ENCODE measurements around the gene C3orf18. TPM values are rescaled to one million over a fixed set of nuclear protein-coding genes. Genes with fewer than 3 reads are reported as not detected.

C3orf18 gene
- total RNA-seq, 5 donors from 2014 or later (not counting 1 experiment from before 2014, with no cell fraction given), result 15.3 to 24.7 (median 19.5) TPM

- Histone ChIP-seq H3K4me3 (ENCODE audit: control insufficient read depth in 1 of 2, extremely low read depth in 1 of 2, low read length in 1 of 2) (peak overlapping the region in 1 of 2 donors; percentile 93), H3K4me1 (ENCODE audit: control insufficient read depth in 1 of 2, extremely low read depth in 1 of 2, insufficient read depth in 2 of 2, low read length in 2 of 2) (peaks cover 75 to 100% of the 10 kb centered on the region in 2 experiments), H3K36me3 (ENCODE audit: control insufficient read depth in 2 of 2, extremely low read depth in 1 of 2, insufficient read depth in 1 of 2, low read length in 1 of 2) (peaks cover 3 to 74% of the 10 kb centered on the region in 2 donors), H3K27me3 (replicated peaks in 1 of 2; ENCODE audit: control insufficient read depth in 2 of 2, extremely low read depth in 1 of 2, insufficient read depth in 2 of 2, low read length in 1 of 2) (no peaks in the 10 kb centered on the region), H3K9me3 (no peaks in the 10 kb centered on the region), H3K27ac (ENCODE audit: low read length) (peak overlapping the region; percentile 76)
- WGBS (ENCODE audit: insufficient coverage), result 63% methylated on average over 10 of the region's 14 CpGs
- H3K27me3 Mint-ChIP-seq, result no peaks in the 10 kb centered on the region
- ChIA-PET CTCF (no interaction called here), POLR2A (no interaction called here)
- H3K36me3 Mint-ChIP-seq, result peaks cover 60% of the 10 kb centered on the region
- ATAC-seq (replicated peaks in 1 of 4), result no peak
- no peak for DNase-seq
- peak overlapping the region; percentile 99 to 100 for H3K27ac Mint-ChIP-seq
- no peaks in the 10 kb centered on the region for H3K9me3 Mint-ChIP-seq
- peaks cover 97 to 100% (median 99%) of the 10 kb centered on the region in 3 donors for H3K4me1 Mint-ChIP-seq
- H3K4me3 Mint-ChIP-seq, result peak overlapping the region; percentile 80 to 96 (median 93)
Measured at GRCh38 chr3:50604628-50605588, 37.4 kb upstream of the C3orf18 start.

GRCh38 chr3:50604110-50604621 lies 36.6 kb upstream of the C3orf18 start:
- Histone ChIP-seq H3K4me1 (ENCODE audit: control insufficient read depth in 1 of 2, extremely low read depth in 1 of 2, insufficient read depth in 2 of 2, low read length in 2 of 2) (peaks cover 75 to 100% of the 10 kb centered on the region in 2 experiments), H3K27ac (ENCODE audit: low read length) (peak overlapping the region; percentile 76), H3K4me3 (ENCODE audit: control insufficient read depth in 1 of 2, extremely low read depth in 1 of 2, low read length in 1 of 2) (no peak overlapping the region), H3K9me3 (no peaks in the 10 kb centered on the region), H3K27me3 (replicated peaks in 1 of 2; ENCODE audit: control insufficient read depth in 2 of 2, extremely low read depth in 1 of 2, insufficient read depth in 2 of 2, low read length in 1 of 2) (no peaks in the 10 kb centered on the region), H3K36me3 (ENCODE audit: control insufficient read depth in 2 of 2, extremely low read depth in 1 of 2, insufficient read depth in 1 of 2, low read length in 1 of 2) (peaks cover 3 to 66% of the 10 kb centered on the region in 2 donors)
- Mint-ChIP-seq H3K27me3 (no peaks in the 10 kb centered on the region), H3K27ac (peak overlapping the region; percentile 99 to 100), H3K4me3 (peak overlapping the region in 2 of 3 donors; percentile 49 to 93), H3K4me1 (peaks cover 99% of the 10 kb centered on the region in 3 donors), H3K36me3 (peaks cover 53% of the 10 kb centered on the region), H3K9me3 (no peaks in the 10 kb centered on the region)
- POLR2A ChIA-PET, result no interaction called here
- 83% methylated on average over 2 of the region's 5 CpGs for WGBS (ENCODE audit: insufficient coverage)
- CTCF ChIA-PET, result no interaction called here
- ATAC-seq (replicated peaks in 1 of 4), result no peak
- DNase-seq, result no peak

GRCh38 chr3:50603261-50604109 lies 35.9 kb upstream of the C3orf18 start:
- peaks cover 3 to 59% of the 10 kb centered on the region in 2 donors for H3K36me3 ChIP-seq (ENCODE audit: control insufficient read depth in 2 of 2, extremely low read depth in 1 of 2, insufficient read depth in 1 of 2, low read length in 1 of 2)
- H3K27me3 ChIP-seq (replicated peaks in 1 of 2; ENCODE audit: control insufficient read depth in 2 of 2, extremely low read depth in 1 of 2, insufficient read depth in 2 of 2, low read length in 1 of 2), result no peaks in the 10 kb centered on the region
- DNase-seq (no peak), ATAC-seq (replicated peaks in 1 of 4) (no peak)
- H3K27ac ChIP-seq (ENCODE audit: low read length), result peak overlapping the region; percentile 76
- WGBS (ENCODE audit: insufficient coverage), result 60% methylated on average over 2 of the region's 4 CpGs
- H3K4me3 Mint-ChIP-seq, result peak overlapping the region in 2 of 3 donors; percentile 49 to 93
- H3K9me3 Mint-ChIP-seq, result no peaks in the 10 kb centered on the region
- H3K4me3 ChIP-seq (ENCODE audit: control insufficient read depth in 1 of 2, extremely low read depth in 1 of 2, low read length in 1 of 2), result no peak overlapping the region
- H3K4me1 Mint-ChIP-seq, result peaks cover 95 to 98% (median 97%) of the 10 kb centered on the region in 3 donors
- ChIA-PET POLR2A (no interaction called here), CTCF (no interaction called here)
- H3K4me1 ChIP-seq (ENCODE audit: control insufficient read depth in 1 of 2, extremely low read depth in 1 of 2, insufficient read depth in 2 of 2, low read length in 2 of 2), result peaks cover 72 to 100% of the 10 kb centered on the region in 2 experiments
- peaks cover 46% of the 10 kb centered on the region for H3K36me3 Mint-ChIP-seq
- no peaks in the 10 kb centered on the region for H3K27me3 Mint-ChIP-seq
- peak overlapping the region; percentile 99 to 100 for H3K27ac Mint-ChIP-seq
- H3K9me3 ChIP-seq, result no peaks in the 10 kb centered on the region

GRCh38 chr3:50602595-50603191 lies 35.1 kb upstream of the C3orf18 start:
- Mint-ChIP-seq H3K27me3 (no peaks in the 10 kb centered on the region), H3K4me3 (peak overlapping the region in 2 of 3 donors; percentile 72 to 93), H3K4me1 (peaks cover 91 to 97% (median 93%) of the 10 kb centered on the region in 3 donors), H3K36me3 (peaks cover 38% of the 10 kb centered on the region), H3K9me3 (no peaks in the 10 kb centered on the region), H3K27ac (peak overlapping the region; percentile 99 to 100)
- peak overlapping the region in 1 of 2 donors; percentile 28 for H3K4me3 ChIP-seq (ENCODE audit: control insufficient read depth in 1 of 2, extremely low read depth in 1 of 2, low read length in 1 of 2)
- 71% methylated on average over 7 of the region's 9 CpGs for WGBS (ENCODE audit: insufficient coverage)
- ATAC-seq (replicated peaks in 1 of 4), result peak in 1 of 4 experiments; percentile 1
- peaks cover 3 to 51% of the 10 kb centered on the region in 2 donors for H3K36me3 ChIP-seq (ENCODE audit: control insufficient read depth in 2 of 2, extremely low read depth in 1 of 2, insufficient read depth in 1 of 2, low read length in 1 of 2)
- H3K9me3 ChIP-seq, result no peaks in the 10 kb centered on the region
- peaks cover 65 to 94% of the 10 kb centered on the region in 2 experiments for H3K4me1 ChIP-seq (ENCODE audit: control insufficient read depth in 1 of 2, extremely low read depth in 1 of 2, insufficient read depth in 2 of 2, low read length in 2 of 2)
- ChIA-PET CTCF (interaction anchor here (0.7 to 1.6 kb wide), 6 partner anchors 11 to 35 kb away, joined by 3 to 8 read pairs (median 4); partner anchors contain the start of gene C3orf18 (in 1 of the 2)), POLR2A (interaction anchor here (0.6 kb wide), 2 partner anchors 28 to 451 kb away, joined by 5 to 7 read pairs; no protein-coding TSS in a partner anchor)
- DNase-seq, result no peak
- H3K27ac ChIP-seq (ENCODE audit: low read length), result peak overlapping the region; percentile 76
- no peaks in the 10 kb centered on the region for H3K27me3 ChIP-seq (replicated peaks in 1 of 2; ENCODE audit: control insufficient read depth in 2 of 2, extremely low read depth in 1 of 2, insufficient read depth in 2 of 2, low read length in 1 of 2)

- 0% methylated on average over 7 of the region's 14 CpGs for WGBS (ENCODE audit: insufficient coverage)
- Mint-ChIP-seq H3K9me3 (no peaks in the 10 kb centered on the region), H3K27ac (peak overlapping the region; percentile 99 to 100), H3K4me3 (peak overlapping the region; percentile 51 to 93 (median 72)), H3K27me3 (no peaks in the 10 kb centered on the region), H3K4me1 (peaks cover 74 to 82% (median 78%) of the 10 kb centered on the region in 3 donors), H3K36me3 (peaks cover 24% of the 10 kb centered on the region)
- H3K9me3 ChIP-seq, result no peaks in the 10 kb centered on the region
- H3K4me1 ChIP-seq (ENCODE audit: control insufficient read depth in 1 of 2, extremely low read depth in 1 of 2, insufficient read depth in 2 of 2, low read length in 2 of 2), result peaks cover 50 to 80% of the 10 kb centered on the region in 2 experiments
- H3K27ac ChIP-seq (ENCODE audit: low read length), result peak overlapping the region; percentile 76
- peaks cover 0 to 37% of the 10 kb centered on the region in 2 donors for H3K36me3 ChIP-seq (ENCODE audit: control insufficient read depth in 2 of 2, extremely low read depth in 1 of 2, insufficient read depth in 1 of 2, low read length in 1 of 2)
- POLR2A ChIA-PET, result interaction anchor here (0.6 to 0.7 kb wide), 3 partner anchors 10 to 707 kb away, joined by 3 to 5 read pairs (median 5); no protein-coding TSS in a partner anchor
- H3K4me3 ChIP-seq (ENCODE audit: control insufficient read depth in 1 of 2, extremely low read depth in 1 of 2, low read length in 1 of 2), result peak overlapping the region; percentile 1 to 28
- DNase-seq, result peak in 32 of 35 experiments; percentile 28 to 76 (median 56)
- CTCF ChIA-PET, result interaction anchor here in 1 of 2 donors (0.7 to 1.6 kb wide), 5 partner anchors 9 to 33 kb away, joined by 3 to 8 read pairs (median 4); partner anchors contain the start of genes CISH and MAPKAPK3
- no peaks in the 10 kb centered on the region for H3K27me3 ChIP-seq (replicated peaks in 1 of 2; ENCODE audit: control insufficient read depth in 2 of 2, extremely low read depth in 1 of 2, insufficient read depth in 2 of 2, low read length in 1 of 2)
- ATAC-seq (replicated peaks in 1 of 4), result peak; percentile 62 to 74 (median 72)
Measured at GRCh38 chr3:50600841-50601591, 33.5 kb upstream of the C3orf18 start.
